T1000 (cell line): ENCODE data around the gene RTTN.
"Not testable (repeated sequence)": the region's sequence is repeated elsewhere in the genome, so short reads cannot be mapped to it uniquely, and the experiment has no call there.

ENCODE experiments used
- DNase-seq: peaks from one replicate; lab custom pipeline; 2025; ENCODE audit warnings: mixed read lengths; lab: John Stamatoyannopoulos, UW

RTTN gene

GRCh38 chr18:69978732-69979715, 226.5 kb downstream of the RTTN start:
- DNase-seq: no peak

DNA sequence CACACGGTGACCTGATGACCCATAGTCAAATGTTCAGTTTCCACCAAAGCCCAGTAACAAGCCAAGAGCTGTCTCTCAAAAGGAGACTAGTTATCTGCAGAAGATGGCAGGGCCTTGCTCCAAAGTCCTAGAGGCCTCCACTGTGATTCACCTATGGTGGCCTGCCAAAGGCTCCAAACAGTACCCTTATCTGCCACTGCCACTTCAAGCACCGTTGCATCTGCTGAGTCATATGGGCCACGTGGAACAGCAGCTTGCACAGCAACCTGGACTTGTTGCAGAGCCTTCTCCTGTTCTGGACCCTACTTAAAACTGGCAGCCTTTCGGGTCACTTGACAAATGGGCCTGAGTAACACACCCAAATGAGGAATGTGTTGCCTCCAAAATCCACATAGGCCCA, 230.2 kb downstream of the RTTN start:
- DNase-seq: not testable (repeated sequence)

- no peak for DNase-seq
Measured at GRCh38 chr18:69974365-69974764, 231.1 kb downstream of the RTTN start.

DNA sequence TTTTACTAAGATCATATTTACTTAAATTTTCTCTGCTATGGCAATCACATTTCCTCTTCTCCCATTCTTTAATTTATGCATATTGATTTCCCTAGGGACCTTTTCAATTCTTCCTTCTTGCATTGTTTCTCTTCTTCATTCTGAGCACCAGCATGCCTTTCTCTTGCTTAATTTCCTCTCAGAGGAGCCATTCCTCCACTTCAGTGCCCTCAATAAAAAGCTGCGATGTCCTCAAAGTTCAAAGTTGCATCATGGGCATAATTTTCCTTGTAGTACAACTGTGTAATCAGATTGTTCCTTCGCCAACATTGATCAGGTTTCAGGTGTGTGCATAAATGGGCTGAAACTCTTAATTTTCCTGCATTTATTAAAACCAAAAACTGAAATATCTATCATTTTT, 236.0 kb downstream of the RTTN start:
- DNase-seq: no peak

- no peak for DNase-seq
Measured at GRCh38 chr18:69968039-69968438, 237.4 kb downstream of the RTTN start.

- DNase-seq: no peak
Measured at GRCh38 chr18:69963196-69963595, 242.3 kb downstream of the RTTN start.

DNA sequence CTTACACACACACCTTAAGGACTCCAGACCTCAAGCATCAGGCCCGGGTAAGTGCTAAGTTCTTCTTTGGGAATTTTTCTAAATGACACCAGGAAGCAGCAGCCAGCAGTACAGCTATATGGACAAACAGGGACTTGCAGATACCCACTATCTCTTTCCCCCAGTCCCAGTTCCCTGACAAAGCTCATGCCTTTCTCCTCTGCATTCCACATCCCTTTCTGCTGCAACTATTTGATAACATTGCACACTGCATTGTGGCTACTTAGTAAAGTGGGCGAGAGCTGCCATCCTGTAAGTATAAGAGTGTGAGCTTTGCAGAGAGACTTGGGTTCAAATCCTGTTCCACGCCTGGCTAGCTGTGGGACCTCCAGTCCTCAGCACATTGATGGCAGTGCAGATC, 243.8 kb downstream of the RTTN start:
- DNase-seq: no peak

- DNase-seq: no peak
Measured at GRCh38 chr18:69958422-69958821, 247.1 kb downstream of the RTTN start.

- DNase-seq: no peak
Measured at GRCh38 chr18:69957747-69958146, 247.7 kb downstream of the RTTN start.

DNA sequence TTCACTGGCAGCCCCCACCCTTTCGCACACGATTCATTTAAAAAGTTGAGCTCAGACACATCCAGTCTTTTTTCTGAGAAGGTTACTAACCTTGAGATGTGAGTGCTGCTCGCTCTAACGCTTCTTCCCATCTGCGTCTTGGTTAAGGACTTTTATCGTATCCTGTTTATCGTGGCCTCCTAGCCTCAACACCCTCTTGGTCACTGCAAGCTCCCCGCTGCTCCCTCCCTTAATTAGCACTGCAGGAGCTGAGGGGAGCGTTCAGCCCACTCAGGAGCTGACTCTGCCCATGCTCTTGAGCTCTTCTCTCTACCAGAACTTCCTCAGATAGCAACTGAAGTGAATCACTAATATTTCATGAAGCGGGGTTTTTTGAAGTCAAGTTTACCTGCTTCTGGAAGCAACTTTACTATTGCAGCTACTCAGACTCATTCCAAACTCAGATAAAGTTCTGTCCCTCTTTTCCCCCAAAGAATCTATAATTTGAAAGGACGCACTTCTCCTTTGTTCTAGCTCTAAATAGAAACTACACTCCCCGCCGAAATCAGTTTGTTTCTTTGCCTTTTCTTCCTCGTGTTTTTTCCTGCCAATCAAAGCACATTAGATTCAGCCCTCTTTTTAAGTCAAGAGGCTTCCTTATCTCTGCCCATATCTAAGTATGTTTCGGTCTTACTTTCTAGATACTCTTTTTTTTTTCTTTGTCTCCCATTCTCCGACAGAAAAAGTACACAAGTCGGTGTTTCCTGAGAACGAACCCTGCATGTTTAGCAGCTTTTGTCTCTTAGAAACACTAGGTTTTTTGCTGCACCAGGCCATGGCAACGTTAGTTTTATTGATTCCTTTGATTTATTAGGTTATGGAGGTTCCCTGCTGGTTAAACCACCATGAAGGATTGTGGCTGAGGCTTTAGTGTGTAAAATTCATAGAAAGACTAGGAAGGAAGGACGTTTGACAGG, 248.5 kb downstream of the RTTN start:
- no peak for DNase-seq

GRCh38 chr18:69956057-69956456, 249.4 kb downstream of the RTTN start:
- DNase-seq: no peak

- DNase-seq: no peak
Measured at GRCh38 chr18:69954719-69955480, 250.6 kb downstream of the RTTN start.

GRCh38 chr18:69953191-69953590, 252.3 kb downstream of the RTTN start:
- DNase-seq: no peak
